ENCODE measurements around the gene CCDC181.

- TF ChIP-seq CTBP1 (IDR thresholded peaks at IDR 0.05; ENCODE audit: borderline replicate concordance) (no peak), FOXK2 (IDR thresholded peaks at IDR 0.05) (no peak), ZNF384 (IDR thresholded peaks at IDR 0.05) (no peak), SP1 (IDR thresholded peaks at IDR 0.05) (no peak), LEF1 (IDR thresholded peaks at IDR 0.05; ENCODE audit: borderline replicate concordance) (no peak), BHLHE40 (IDR thresholded peaks at IDR 0.05; ENCODE audit: borderline replicate concordance) (no peak), SUZ12 (IDR thresholded peaks at IDR 0.05) (no peak), FOXM1 (IDR thresholded peaks at IDR 0.05; ENCODE audit: borderline replicate concordance) (no peak), FOXA1 (IDR thresholded peaks at IDR 0.05) (no peak), NFRKB (IDR thresholded peaks at IDR 0.05) (no peak), HDGF (IDR thresholded peaks at IDR 0.05; ENCODE audit: borderline replicate concordance) (no peak), PKNOX1 (IDR thresholded peaks at IDR 0.05) (no peak)
Measured at GRCh38 chr1:169461390-169462000, 34.2 kb upstream of the CCDC181 start.

Measured in HEK293T (cell line).